ENCODE data around the gene PTGES3L. TPM values are rescaled to one million over a fixed set of nuclear protein-coding genes. Genes with fewer than 3 reads are reported as not detected.

PTGES3L gene
- total and polyA plus RNA-seq, 2 of the 13 experiments (the other 11 are each of a cell fraction or from before 2014, with no cell fraction given): 1.2 to 2.9 TPM

- no peak for TF ChIP-seq ETS1 (CRISPR knock-in tag; IDR thresholded peaks at IDR 0.05)
- TF ChIP-seq SOX13 (IDR thresholded peaks at IDR 0.05): no peak
- peak in 1 of 2 experiments; percentile 71; a peak in 1 of 4 replicates for TF ChIP-seq SOX13 (CRISPR knock-in tag; conservative IDR thresholded peaks at IDR 0.05 in 1 of 2, IDR thresholded peaks at IDR 0.05 in 1 of 2)
- 0 out of 2 replicates have a peak, but pooled peaks have one; percentile 34 for TF ChIP-seq PHF21A (CRISPR knock-in tag; IDR thresholded peaks at IDR 0.05)
- TF ChIP-seq ZNF331 (CRISPR knock-in tag; IDR thresholded peaks at IDR 0.05): peak; percentile 67; the same call in 1 of the 2 replicates
- TF ChIP-seq HMGXB4 (CRISPR knock-in tag; IDR thresholded peaks at IDR 0.05; ENCODE audit: borderline replicate concordance in 1 of 2, low read depth in 1 of 2): peak in 1 of 2 experiments; percentile 36; a peak in 1 of 4 replicates
- peak in 1 of 2 experiments; percentile 77; a peak in 2 of 4 replicates for TF ChIP-seq EP300 (IDR thresholded peaks at IDR 0.05; ENCODE audit: low read depth in 2 of 2, low read length in 2 of 2)
- TF ChIP-seq EP300 (CRISPR knock-in tag; IDR thresholded peaks at IDR 0.05; ENCODE audit: borderline replicate concordance): no peak; the same call in 1 of the 2 replicates
- no peak for TF ChIP-seq MED13 (CRISPR knock-in tag; IDR thresholded peaks at IDR 0.05)
- TF ChIP-seq ZBTB7B (CRISPR knock-in tag; IDR thresholded peaks at IDR 0.05): 0 out of 2 replicates have a peak, but pooled peaks have one; percentile 29
- 0 out of 2 replicates have a peak, but pooled peaks have one; percentile 28 for TF ChIP-seq HHEX (CRISPR knock-in tag; IDR thresholded peaks at IDR 0.05)
- TF ChIP-seq PAXIP1 (CRISPR knock-in tag; conservative IDR thresholded peaks at IDR 0.05): peak; percentile 77
- no peak for TF ChIP-seq ZNF672 (CRISPR knock-in tag; IDR thresholded peaks at IDR 0.05)
- TF ChIP-seq HDAC6 (IDR thresholded peaks at IDR 0.05; ENCODE audit: low read depth, low read length): no peak
- peak; percentile 84 for TF ChIP-seq FOXA1 (IDR thresholded peaks at IDR 0.05)
- TF ChIP-seq FOXA1 (CRISPR knock-in tag; IDR thresholded peaks at IDR 0.05): peak; percentile 97
- TF ChIP-seq ARID3A (IDR thresholded peaks at IDR 0.05; ENCODE audit: low read depth, low read length): 0 out of 2 replicates have a peak, but pooled peaks have one; percentile 23
- no peak for TF ChIP-seq GABPB1 (CRISPR knock-in tag; IDR thresholded peaks at IDR 0.05)
- no peak for TF ChIP-seq SKI (IDR thresholded peaks at IDR 0.05; ENCODE audit: partially characterized antibody)
These were observed 60.9 kb downstream of the PTGES3L start (continued) for GRCh38 chr17:42918902-42919521.

All from HepG2 (cell line).